ENCODE measurements around the gene TIMP3.
A peak's percentile ranks its signal among the peaks of the same experiment; 100 is the strongest.

GRCh38 chr22:32796865-32797573 is 4.5 kb upstream of the TIMP3 start:
- TF ChIP-seq, protein P1, sequence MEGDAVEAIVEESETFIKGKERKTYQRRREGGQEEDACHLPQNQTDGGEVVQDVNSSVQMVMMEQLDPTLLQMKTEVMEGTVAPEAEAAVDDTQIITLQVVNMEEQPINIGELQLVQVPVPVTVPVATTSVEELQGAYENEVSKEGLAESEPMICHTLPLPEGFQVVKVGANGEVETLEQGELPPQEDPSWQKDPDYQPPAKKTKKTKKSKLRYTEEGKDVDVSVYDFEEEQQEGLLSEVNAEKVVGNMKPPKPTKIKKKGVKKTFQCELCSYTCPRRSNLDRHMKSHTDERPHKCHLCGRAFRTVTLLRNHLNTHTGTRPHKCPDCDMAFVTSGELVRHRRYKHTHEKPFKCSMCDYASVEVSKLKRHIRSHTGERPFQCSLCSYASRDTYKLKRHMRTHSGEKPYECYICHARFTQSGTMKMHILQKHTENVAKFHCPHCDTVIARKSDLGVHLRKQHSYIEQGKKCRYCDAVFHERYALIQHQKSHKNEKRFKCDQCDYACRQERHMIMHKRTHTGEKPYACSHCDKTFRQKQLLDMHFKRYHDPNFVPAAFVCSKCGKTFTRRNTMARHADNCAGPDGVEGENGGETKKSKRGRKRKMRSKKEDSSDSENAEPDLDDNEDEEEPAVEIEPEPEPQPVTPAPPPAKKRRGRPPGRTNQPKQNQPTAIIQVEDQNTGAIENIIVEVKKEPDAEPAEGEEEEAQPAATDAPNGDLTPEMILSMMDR (IDR thresholded peaks at IDR 0.05; ENCODE audit: poor library complexity, severe bottlenecking) = peak; percentile 23
- TF ChIP-seq EP300 (conservative IDR thresholded peaks at IDR 0.05; ENCODE audit: poor library complexity, severe bottlenecking) (no peak), TAF1 (IDR thresholded peaks at IDR 0.05; ENCODE audit: low read depth) (no peak), EZH2 (IDR thresholded peaks at IDR 0.05; ENCODE audit: borderline replicate concordance, insufficient read depth, low read length, poor library complexity, severe bottlenecking) (no peak), MXI1 (conservative IDR thresholded peaks at IDR 0.05; ENCODE audit: poor library complexity, severe bottlenecking) (no peak), POLR2AphosphoS5 (IDR thresholded peaks at IDR 0.05) (no peak), RAD21 (conservative IDR thresholded peaks at IDR 0.05) (no peak), SMC3 (conservative IDR thresholded peaks at IDR 0.05; ENCODE audit: poor library complexity) (no peak)
- TF ChIP-seq, protein P2, sequence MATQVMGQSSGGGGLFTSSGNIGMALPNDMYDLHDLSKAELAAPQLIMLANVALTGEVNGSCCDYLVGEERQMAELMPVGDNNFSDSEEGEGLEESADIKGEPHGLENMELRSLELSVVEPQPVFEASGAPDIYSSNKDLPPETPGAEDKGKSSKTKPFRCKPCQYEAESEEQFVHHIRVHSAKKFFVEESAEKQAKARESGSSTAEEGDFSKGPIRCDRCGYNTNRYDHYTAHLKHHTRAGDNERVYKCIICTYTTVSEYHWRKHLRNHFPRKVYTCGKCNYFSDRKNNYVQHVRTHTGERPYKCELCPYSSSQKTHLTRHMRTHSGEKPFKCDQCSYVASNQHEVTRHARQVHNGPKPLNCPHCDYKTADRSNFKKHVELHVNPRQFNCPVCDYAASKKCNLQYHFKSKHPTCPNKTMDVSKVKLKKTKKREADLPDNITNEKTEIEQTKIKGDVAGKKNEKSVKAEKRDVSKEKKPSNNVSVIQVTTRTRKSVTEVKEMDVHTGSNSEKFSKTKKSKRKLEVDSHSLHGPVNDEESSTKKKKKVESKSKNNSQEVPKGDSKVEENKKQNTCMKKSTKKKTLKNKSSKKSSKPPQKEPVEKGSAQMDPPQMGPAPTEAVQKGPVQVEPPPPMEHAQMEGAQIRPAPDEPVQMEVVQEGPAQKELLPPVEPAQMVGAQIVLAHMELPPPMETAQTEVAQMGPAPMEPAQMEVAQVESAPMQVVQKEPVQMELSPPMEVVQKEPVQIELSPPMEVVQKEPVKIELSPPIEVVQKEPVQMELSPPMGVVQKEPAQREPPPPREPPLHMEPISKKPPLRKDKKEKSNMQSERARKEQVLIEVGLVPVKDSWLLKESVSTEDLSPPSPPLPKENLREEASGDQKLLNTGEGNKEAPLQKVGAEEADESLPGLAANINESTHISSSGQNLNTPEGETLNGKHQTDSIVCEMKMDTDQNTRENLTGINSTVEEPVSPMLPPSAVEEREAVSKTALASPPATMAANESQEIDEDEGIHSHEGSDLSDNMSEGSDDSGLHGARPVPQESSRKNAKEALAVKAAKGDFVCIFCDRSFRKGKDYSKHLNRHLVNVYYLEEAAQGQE (IDR thresholded peaks at IDR 0.05; ENCODE audit: borderline replicate concordance) = no peak
